Kidney tubule cell (primary cell): ENCODE results near the gene SCRN1.
"Not testable (repeated sequence)": the region's sequence is repeated elsewhere in the genome, so short reads cannot be mapped to it uniquely, and the experiment has no call there.

Source experiments
- DNase-seq: peaks from one replicate; pipeline ENCODE4 v3.0.0-alpha.2; 2018; ENCODE audit warnings: low spot score

Gene SCRN1

GRCh38 chr7:29968683-29969395 is 20.8 kb downstream of the SCRN1 start:
- DNase-seq: peak; percentile 81

- DNase-seq: no peak
Measured at GRCh38 chr7:29965030-29965429, 24.6 kb downstream of the SCRN1 start.

- no peak for DNase-seq
Measured at GRCh38 chr7:29962035-29962434, 27.6 kb downstream of the SCRN1 start.

- DNase-seq: not testable (repeated sequence)
Measured at GRCh38 chr7:29961611-29962010, 28.0 kb downstream of the SCRN1 start.

- DNase-seq: no peak
Measured at GRCh38 chr7:29958667-29959358, 30.8 kb downstream of the SCRN1 start.

- no peak for DNase-seq
Measured at GRCh38 chr7:29957521-29958310, 31.9 kb downstream of the SCRN1 start.

- no peak for DNase-seq
Measured at GRCh38 chr7:29956487-29956836, 33.1 kb downstream of the SCRN1 start.

GRCh38 chr7:29955799-29956486 is 33.7 kb downstream of the SCRN1 start:
- DNase-seq: no peak

GRCh38 chr7:29955075-29955792 is 34.4 kb downstream of the SCRN1 start:
- no peak for DNase-seq

- DNase-seq: no peak
Measured at GRCh38 chr7:29953726-29954347, 35.8 kb downstream of the SCRN1 start.

GRCh38 chr7:29951206-29951605 is 38.4 kb downstream of the SCRN1 start:
- DNase-seq: no peak

- DNase-seq: no peak
Measured at GRCh38 chr7:29950480-29950879, 39.1 kb downstream of the SCRN1 start.

GRCh38 chr7:29948587-29948986 is 41.0 kb downstream of the SCRN1 start:
- DNase-seq: no peak

GRCh38 chr7:29946428-29947186 is 43.0 kb downstream of the SCRN1 start:
- peak; percentile 31 for DNase-seq

- DNase-seq: no peak
Measured at GRCh38 chr7:29945259-29945809, 44.3 kb downstream of the SCRN1 start.

- peak; percentile 11 for DNase-seq
Measured at GRCh38 chr7:29940199-29940598, 49.4 kb downstream of the SCRN1 start.

GRCh38 chr7:29937132-29937531 is 52.5 kb downstream of the SCRN1 start:
- peak; percentile 4 for DNase-seq

- peak; percentile 7 for DNase-seq
Measured at GRCh38 chr7:29935111-29935510, 54.5 kb downstream of the SCRN1 start.

GRCh38 chr7:29929018-29929807 is 60.4 kb downstream of the SCRN1 start:
- no peak for DNase-seq
